Hematopoietic multipotent progenitor cell treated with erythropoietin and hydrocortisone succinate and interleukin-3 and kit ligand, for 4 days (in vitro differentiated cells): Measurements from ENCODE around the gene TMEM123.

Source experiments
- DNase-seq: peaks from one replicate; pipeline ENCODE4 v3.0.0-alpha.2; 2015

TMEM123 gene, protein sequence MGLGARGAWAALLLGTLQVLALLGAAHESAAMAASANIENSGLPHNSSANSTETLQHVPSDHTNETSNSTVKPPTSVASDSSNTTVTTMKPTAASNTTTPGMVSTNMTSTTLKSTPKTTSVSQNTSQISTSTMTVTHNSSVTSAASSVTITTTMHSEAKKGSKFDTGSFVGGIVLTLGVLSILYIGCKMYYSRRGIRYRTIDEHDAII

DNA sequence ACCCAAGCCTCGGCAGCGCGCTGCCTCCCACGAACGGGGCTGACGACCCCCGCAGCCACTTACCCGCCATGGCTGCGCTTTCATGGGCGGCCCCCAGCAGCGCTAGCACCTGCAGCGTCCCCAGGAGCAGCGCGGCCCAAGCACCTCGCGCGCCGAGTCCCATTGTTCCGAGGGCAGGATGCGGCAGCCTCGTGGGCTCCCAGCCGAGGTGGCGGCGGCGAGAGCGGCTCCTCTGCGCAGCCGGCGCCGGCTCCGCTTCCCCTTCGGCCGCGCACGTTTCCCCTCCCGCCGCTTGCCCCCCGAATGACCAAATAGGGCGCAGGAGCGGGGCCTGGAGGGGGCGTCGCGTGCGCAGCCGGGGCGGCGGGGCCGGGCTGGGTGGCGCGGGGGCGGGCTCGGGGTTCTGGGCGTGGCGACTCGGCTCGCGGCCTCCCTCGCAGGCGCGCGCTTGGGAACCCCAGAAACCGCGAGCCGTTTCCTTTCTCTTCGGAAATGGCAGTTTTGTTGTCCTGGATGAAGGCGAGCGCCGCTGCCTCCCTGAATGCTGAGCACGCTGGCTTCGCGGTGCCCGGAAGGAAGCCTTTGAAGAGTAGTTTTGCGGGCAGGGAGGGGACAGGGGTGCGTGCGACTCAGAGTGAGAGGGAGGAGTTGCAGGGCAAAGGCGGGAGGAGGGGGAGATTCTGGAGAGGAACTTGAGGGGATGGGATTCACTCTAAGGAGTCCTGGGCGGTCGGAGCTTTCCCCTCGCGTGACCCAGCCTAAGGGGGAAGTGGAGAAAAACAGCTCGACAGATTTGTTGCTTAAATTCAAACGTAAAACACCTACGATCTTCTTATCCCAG, at the start of gene TMEM123:
TMEM123 (minus strand) TSS at position 305 of the 841 bp plus-strand sequence; CDS start at position 163, 142 bp downstream.
- peak; percentile 94 for DNase-seq

DNA sequence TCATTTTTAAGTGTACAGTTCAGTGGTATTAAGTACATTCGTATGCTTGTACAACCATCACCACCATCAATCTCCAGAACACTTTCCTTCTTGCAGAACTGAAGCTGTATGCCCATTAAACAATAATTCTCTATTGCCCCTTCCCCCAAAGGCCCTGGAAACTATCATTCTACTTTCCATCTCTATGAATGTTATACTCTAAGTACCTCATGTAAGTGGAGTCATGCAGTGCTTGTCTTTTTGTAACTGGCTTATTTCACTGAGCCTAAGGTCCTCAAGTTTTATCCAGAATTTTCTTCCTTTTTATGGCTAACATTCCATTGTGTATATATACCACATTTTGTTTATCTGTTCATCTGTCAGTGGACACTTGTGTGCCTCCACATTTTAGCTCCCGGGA, 48.3 kb upstream of the TMEM123 start:
- no peak for DNase-seq

DNA sequence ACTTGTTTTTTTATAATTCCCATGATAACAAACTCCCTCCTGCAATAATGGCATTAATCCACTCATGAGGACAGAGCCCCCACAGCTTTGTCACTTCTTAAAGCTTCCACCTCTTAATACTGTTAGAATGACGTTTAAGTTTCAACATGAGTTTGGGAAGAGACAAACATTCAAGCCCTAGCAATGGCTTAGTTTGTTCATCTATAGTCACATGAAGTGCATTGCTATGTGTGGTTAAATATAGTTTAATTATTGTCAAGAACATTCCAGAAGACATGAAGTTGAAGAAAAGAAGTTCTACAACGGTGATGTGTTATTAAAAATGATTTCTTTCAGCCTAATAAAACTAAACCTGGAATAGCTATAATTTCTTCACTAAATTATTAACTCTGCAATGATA, 47.4 kb upstream of the TMEM123 start:
- DNase-seq, result no peak

DNA sequence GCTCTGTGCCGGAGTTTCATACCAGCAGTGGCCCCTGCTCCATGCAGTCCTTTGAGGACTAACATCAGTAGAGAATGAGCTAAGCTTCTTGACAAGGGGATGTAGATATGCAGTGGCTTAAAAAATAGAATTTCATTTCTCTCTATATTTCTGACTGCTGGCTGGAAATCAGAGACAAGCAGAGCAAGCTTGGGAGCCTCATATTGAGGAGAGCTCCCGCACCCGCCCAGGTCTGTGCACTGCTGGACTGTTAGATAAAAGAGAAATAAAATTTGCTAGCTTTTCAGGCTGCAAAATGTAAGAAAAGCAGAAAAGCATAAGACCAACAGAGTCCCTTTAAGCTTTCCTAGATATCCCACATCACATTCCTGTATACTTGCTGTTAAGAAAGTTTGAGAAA, 46.6 kb upstream of the TMEM123 start:
- no peak for DNase-seq

DNA sequence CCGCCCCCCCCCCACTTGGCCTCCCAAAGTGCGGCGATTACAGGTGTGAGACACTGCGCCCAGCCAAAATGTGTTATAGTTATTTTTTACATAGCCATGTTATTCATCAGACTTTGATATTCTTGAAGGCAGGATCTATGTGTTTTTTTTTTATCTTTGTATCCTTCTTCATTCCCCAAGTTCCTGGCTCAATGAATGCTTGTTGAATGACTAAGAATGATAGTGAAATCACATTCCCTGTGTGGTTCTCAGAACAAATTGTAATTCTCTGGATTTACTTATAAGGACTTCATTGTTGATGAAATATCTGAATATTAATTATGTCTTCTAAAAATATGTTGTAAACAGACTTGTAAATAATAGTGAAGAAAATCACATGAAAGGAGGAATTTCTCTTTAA, 44.5 kb upstream of the TMEM123 start:
- no peak for DNase-seq

DNA sequence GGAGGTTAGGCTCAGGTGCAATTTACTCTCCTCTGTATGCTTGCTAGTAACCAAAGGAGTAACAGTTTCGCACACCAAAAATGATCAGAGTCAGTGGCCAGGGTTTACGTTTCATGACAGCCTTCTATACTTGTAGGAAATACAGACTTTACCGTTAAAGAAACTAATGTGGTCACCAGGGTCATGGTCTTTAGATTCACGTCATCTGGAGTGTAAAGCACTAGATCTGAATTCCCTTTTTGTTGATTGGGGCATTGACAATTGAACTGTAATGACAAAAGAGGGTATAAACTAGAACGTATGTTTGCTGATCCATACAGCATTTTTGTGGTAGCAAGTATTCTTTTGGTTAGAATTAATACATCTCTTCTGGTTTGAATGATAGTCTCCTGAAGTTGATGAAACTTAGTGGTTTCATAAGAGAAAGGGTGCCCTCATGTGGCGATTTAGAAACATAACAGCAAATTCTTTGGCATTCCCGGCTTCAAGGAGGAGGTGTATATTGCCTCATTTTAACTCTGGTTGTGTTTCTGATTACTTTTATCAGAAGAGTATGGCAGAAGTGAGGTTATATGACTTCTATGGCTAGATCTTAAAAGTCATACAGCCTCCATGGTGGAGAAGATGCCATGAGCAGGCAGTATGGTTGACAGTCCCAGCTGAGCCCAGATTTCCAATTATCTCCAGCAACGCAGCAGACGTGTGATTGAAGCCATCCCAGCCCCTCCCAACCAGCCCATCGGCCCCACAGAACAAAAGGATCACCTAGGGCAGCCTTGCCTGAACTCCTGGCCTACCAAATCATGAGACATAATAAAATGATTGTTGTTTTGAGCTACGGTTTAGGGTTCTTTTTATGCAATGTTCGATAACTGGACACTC, 42.8 kb upstream of the TMEM123 start:
- peak; percentile 91 for DNase-seq

DNA sequence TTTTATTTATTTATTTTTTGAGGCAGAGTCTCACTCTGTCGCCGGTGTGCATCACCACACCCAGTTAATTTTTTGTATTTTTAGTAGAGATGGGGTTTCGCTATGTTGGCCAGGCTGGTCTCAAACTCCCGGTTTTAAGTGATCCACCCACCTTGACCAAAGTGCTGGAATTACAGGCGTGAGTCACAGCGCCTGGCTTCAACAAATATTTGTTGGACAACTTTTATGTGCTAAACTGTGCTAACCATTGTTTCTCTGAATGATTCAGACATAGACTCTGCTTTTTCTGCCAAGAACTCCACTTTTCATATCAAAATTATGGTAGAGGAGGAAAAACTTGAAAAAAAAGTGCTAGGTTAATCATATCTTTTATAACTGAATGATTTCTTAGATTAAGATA, 41.7 kb upstream of the TMEM123 start:
- no peak for DNase-seq

DNA sequence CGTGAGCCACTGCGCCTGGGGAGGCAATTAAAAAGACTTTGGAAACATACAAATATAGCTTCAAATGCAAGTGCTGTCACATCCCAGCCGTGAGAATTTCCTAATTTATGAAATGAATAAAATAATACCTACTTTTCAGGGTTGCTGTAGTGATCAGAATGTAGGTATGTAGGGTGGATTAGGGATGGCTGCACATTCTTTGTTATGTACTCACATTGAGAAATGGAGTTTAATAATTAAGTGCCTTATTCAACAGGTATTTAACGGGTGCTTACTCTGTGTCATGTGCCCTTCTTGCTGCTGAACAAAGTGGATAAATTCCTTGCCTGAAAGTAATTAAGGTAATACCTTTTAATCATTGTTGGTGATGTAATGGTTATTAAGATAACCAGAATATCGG, 41.0 kb upstream of the TMEM123 start:
- no peak for DNase-seq

DNA sequence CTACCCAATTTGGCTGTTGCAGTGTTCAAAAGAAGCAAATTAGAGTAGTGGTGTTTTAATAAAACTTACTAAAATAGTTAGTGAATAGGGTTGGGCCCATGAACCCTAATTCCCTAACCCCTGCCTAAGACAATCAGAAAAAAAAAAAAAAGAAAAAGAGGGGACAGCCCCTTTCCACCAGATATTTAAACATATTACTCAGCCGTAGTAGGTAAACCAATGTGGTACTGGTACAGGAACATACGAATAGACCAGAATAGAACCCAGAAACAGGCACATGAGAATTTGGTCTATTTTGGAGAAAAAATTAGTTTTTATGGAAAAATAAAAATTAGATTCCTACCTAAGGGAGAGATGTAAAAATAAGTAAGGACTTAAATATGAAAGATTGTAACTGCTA, 39.4 kb upstream of the TMEM123 start:
- no peak for DNase-seq

DNA sequence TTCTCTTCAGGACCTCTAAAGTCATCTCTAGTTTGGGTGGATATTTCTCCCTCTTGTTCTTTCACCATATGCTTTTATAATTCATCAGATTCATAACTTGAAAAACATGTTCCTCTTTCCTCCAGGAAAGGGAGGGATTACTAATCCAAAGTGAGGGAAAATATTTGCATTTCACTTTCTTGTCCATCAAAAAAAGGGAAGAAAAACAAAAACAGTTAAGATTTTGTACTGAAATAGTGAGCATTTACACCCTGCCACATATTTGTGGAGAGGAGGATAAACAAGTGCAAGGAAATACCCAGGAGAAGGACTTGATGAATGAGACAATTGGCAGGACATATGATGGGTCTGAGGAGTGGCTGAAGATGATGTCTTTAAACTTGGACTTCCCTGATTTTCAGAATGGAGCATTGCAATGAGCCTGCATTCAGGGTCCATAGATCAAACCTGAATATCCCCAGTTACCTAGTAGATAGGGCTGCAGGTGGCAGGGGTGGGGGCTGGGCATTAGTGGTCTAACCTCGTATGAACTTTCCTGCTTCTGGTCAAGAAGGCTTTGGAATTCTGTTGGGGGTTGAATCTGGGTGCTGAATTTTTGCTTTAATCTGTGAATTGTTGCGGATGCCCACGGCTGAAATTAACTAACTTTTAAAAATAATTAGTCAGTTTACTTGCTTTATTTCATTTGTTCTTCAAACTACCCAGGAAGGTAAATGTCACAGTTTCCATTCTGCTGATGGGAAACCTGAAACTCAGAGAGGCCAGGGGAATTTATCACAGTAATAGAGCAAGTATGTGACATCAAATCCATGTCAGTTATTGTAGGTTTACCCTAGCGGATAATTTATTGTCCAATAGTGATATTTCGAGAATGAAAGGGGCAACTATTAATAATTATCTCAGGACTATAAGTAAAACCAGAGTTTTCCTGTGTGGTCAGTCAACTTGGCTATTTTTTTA, 36.9 kb upstream of the TMEM123 start:
- DNase-seq, result no peak

DNA sequence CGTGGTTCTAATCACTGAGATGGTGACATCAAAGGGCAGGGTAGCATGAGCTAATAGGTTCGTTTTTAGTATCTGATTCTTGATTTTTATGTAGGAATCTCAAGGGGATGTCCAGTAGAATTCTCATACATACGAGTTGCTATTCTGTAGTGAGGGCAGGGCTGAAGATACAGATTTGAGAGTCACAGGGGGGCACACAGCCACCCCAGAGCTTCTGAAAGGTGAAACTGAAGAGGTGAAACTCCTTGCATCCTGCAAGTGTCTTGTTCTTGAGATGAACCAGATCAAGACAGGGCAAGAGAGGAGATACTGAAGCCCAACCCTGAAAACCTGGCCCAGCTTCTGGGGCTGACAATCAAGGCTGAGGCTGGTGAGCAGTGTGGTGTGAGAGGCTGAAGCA, 35.6 kb upstream of the TMEM123 start:
- DNase-seq, result no peak

DNA sequence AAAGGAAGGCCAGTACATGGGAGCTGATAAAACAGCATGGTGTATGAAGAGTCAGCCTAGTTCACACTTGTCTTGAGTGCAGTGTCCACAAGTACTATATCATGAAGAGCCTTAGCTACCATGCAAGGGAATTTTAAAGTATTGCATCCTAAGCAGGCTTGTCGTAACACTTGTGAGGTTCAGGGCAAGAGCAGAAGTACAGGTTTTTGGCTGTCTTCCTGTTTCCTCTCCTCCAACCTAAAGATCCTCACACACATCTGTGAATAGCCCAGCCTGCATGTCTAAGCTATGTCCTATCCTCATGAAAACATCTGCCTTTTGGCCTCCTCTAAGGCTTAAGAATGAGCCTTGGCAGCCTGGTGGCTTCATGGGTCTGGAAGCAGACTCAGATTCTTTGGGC, 34.6 kb upstream of the TMEM123 start:
- no peak for DNase-seq

DNA sequence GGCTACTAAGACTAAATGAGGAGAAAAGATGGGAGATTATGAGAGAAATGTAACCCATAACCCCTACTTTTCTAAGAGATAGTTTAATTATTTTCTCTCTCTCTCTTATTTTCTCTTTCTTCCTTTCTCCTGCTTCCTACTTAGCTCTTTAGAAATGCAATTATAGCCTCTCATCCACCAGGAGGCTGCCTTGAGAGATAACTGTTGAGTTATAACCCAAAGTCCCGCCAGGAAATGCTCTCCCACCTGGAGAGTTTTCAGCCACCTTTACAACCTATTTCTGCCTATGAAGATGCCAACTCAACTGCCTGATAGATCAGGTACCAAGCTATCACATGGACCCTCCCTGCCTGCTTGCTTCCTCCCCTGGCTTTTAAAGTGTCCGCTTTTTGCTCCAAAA, 34.0 kb upstream of the TMEM123 start:
- no peak for DNase-seq

DNA sequence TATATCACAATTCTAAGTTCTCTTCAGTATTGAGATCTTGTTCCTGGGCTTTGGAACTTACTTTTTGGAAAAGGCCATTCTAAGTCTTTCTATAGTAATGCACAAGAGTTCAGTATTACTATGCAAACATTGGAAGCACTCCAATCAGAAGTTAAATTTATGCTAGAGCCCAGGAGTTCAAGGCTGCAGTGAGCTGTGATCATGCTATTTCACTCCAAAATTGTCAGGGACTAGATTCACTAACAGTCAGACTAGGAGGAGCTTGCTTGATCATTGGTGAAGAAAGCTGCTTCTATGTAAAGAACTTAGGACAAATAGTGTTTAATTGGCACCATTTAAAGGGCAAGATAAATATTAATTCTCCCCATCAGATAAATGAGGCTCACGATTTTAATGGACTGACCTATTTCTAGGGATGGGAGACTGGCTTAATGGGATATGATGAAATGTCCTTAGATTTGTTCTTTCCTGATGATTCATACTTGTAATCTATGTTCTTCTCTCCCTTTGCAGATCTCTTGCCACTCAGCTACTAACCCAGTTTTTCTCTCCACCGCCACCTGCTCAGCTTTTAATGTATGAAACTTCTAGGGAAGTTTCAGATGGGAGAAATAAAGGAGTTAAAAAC, 32.6 kb upstream of the TMEM123 start:
- DNase-seq, result no peak

DNA sequence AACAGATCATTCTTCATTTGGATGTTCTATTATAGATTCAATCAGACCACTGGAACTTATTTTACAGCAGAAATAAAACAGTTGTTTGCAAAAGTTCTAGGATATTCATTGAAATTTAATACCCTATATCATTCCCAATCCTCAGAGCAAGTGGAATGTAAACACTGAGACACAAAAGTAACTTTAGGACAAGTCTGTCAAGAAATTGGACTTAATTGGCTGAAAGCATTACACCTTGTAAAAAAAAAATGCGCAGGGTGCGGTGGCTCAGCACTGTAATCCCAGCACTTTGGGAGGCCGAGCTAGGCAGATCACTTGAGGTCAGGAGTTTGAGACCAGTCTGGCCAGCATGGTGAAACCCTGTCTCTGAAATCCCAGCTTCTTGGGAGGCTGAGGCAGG, 29.9 kb upstream of the TMEM123 start:
- DNase-seq, result no peak

DNA sequence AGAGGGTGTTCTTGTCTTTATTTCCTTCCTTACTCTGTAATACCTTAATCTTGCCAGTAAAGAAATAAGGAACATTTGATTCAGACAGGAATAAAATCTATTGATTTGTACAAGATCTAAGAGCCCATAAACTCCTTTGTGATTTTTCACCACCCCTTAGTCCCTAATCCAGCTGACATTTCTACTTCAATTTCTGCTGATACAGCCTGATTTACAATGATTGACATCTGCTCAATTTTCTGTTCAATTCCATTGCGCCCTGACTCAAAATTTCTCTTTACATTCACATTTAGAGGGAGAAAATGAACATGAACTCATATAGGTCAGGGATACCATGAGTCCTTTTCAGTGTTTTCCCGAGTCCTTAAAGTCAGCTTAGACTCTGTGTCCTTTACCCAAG, 27.2 kb upstream of the TMEM123 start:
- no peak for DNase-seq

DNA sequence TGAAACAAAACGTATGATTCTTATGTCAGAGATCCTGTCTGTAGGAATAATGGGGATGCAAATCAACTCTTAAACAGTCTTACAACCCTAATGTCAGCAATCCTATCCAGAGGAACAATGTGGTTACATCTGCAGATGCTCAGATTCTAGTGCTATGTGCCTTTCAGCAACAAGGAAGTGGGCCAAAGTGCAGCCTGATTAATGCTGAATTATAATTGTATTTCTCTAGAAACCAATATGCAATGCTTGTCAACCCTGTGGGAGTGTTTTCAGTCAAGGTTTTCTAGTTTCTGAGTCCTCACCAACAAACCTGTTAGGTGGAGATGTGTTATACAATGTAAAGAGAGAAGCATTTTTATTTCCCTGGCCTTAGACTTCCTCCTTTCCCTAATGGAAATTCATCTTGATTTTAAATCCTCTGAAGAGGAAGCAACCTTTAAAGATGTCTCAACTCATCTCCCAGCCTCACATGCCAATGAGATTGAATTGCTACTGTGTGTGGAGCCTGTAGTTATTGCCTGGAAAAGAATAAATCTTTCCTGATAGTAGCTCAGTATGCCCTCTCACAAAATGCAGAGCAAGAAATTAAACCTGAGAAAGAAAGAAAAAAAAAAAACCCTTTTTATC, 26.2 kb upstream of the TMEM123 start:
- DNase-seq, result no peak

DNA sequence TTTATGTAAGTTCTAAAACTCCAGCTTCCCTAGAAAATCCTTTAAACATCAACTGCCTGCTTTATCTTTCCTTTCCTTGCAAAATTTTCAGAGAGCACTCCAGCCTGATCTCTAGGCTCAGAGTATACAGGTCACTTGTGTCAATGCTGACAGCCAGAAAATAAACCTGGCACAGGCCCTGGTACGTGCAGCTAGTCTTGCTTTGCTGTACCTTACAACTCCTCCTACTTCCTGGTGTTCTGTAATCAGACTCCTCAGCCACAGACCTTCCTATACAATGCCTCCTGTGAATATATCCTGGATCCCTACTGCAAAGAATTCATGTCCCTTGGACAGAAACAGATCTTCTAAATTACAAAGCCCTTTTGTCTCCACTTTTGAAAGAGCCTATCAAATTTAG, 24.2 kb upstream of the TMEM123 start:
- peak; percentile 64 for DNase-seq

DNA sequence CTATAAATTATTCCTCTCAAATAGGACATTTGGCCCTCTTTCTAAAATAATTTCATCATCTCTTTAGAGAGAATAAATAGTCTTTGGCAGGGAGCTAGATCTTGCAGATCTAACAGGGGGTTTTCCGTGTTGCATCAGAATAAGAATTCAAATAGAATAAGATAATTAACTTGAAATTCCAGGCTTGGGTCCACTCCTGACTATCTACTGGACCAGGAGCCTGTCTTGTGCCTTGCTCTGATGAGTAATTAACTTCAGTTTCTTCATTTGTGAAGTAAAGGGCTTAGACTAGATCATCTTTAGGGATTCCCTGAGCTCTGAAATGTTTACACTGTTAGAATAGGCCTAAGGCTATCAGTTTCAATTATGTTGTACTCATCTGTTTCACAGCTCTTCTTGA, 23.5 kb upstream of the TMEM123 start:
- no peak for DNase-seq

DNA sequence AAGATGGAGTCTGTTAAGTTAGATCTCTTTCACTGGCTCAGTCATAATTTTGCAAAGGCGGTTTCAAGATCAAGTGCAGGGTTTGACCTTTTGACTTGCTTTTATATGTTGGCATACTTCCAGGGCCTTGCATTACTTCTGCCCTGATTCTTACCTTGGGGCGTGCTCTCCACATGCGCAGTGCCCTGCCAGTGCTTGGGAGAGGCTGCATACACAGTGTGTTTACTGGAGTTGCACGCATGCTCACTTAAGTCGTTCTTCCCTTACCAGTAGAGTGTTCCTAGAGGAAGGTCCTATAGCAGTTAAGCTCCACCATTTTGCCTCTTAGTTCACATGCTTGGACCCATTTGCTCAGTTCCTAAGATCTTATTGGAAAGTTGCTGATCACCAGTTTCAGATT, 21.0 kb upstream of the TMEM123 start:
- no peak for DNase-seq

DNA sequence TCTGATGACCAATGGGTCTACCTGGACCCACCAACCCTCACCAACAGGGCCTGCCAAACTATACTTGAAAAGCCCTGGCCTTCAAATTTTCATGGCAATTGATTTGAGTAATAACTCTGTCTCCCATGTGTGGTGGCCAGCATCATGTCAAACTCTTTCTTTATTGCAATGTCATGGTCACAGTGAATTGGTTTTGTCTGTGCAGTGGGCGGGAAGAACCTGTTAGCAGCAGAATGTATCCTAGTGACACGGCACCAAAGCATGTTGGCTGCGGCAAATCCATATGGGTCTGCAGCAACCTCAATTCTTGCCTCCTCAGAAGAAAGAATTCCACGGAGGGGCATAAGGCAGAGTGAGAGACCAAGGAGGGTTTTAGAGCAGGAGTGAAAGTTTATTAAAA, 19.6 kb upstream of the TMEM123 start:
- DNase-seq, result no peak

DNA sequence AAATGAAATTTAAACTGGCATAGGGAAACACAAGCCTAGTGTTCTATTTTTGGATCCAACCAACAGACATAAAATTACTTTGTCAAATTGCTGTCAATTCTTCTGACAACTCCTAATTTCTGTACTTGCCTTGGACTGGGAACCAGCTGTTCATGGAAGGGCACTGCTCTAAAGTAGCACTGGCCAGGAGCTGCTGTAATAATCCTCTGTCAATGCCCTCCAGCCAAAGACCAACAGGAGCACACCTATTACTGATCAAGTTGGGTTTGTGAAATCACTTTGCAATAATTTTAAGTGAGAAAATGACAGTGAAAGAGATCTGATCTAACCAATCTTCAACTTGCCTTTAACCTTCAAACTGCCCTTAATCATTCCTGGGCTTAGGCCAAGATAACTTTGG, 18.9 kb upstream of the TMEM123 start:
- no peak for DNase-seq
